K562 (cell line): ENCODE measurements around the gene KDM2A. TPM values are rescaled to one million over a fixed set of nuclear protein-coding genes. Genes with fewer than 3 reads are reported as not detected.

Experiments used
- ATF1 ChIP-seq, 2 experiments: fragments of 450-650 bp in 1 of 2; IDR thresholded peaks; 2 replicates each; pipeline ENCODE4 v1.6.1; 2016; ENCODE audit warnings: missing compliant biosample characterization in 1 of 2, missing genetic modification characterization in 1 of 2
- CREB5 ChIP-seq: fragments of 250-450 bp; sonication (Bioruptor Pico); IDR thresholded peaks from 2 replicates; pipeline ENCODE4 v1.5.0; 2020; ENCODE audit warnings: mild to moderate bottlenecking
- CTCFL ChIP-seq: IDR thresholded peaks from 2 replicates; pipeline ENCODE4 v1.6.1; 2011; ENCODE audit warnings: borderline replicate concordance, low read depth, mild to moderate bottlenecking, moderate library complexity, low read length; ENCODE audit not compliant: insufficient read depth, poor library complexity, severe bottlenecking
- MYBL2 ChIP-seq, 2 experiments: fragments of 450-650 bp in 1 of 2; sonication (generic) in 1 of 2; formaldehyde crosslinking in 1 of 2; IDR thresholded peaks; 2 replicates each; pipeline versions ENCODE4 v1.6.1 to v1.8.1; 2017 to 2022; ENCODE audit warnings: borderline replicate concordance in 1 of 2, inconsistent platforms in 1 of 2, low read depth in 1 of 2, mild to moderate bottlenecking in 1 of 2, missing genetic modification reagents in 1 of 2, moderate library complexity in 1 of 2
- RB1 ChIP-seq: fragments of 450-650 bp; IDR thresholded peaks from 2 replicates; pipeline ENCODE4 v1.6.1; 2017; ENCODE audit warnings: low read depth, mild to moderate bottlenecking
- RCOR1 ChIP-seq, 2 experiments: IDR thresholded peaks; 2 replicates each; pipeline ENCODE4 v1.6.1; 2012; ENCODE audit warnings: low read depth in 2 of 2, low read length in 2 of 2, borderline replicate concordance in 1 of 2, improper control_type of control experiment in 1 of 2
- SMC3 ChIP-seq: conservative IDR thresholded peaks from 2 replicates; pipeline ENCODE4 v1.6.1; 2011; ENCODE audit warnings: low read depth, low read length, improper control_type of control experiment; ENCODE audit not compliant: insufficient read depth
- TFAM ChIP-seq: fragments of 250-450 bp; sonication (Bioruptor Pico); conservative IDR thresholded peaks from 2 replicates; pipeline ENCODE4 v1.5.0; 2021; ENCODE audit warnings: mild to moderate bottlenecking, moderate library complexity
- XRCC5 ChIP-seq: fragments of 200-400 bp; formaldehyde crosslinking; IDR thresholded peaks from 2 replicates; pipeline ENCODE4 v1.6.1; 2017; ENCODE audit warnings: low read depth, mild to moderate bottlenecking, low read length
- ZBTB17 ChIP-seq: fragments of 450-650 bp; formaldehyde crosslinking; IDR thresholded peaks from 2 replicates; pipeline ENCODE4 v1.4.0; 2020; ENCODE audit warnings: mild to moderate bottlenecking
- ZNF134 ChIP-seq: fragments of 250-450 bp; sonication (Bioruptor Pico); conservative IDR thresholded peaks from 2 replicates; pipeline ENCODE4 v1.4.0; 2020
- polyA plus RNA-seq, 8 experiments: library from polyadenylated mRNA; depleted of rRNA in 4 of 8; stranded (reverse) in 5 of 8; unstranded in 3 of 8; fragments of >200 nt; fragmentation: Nextera tagmentation in 2 of 8; fragmentation: Illumina TruSeq in 1 of 8; extraction: Ambion mirVana in 2 of 8; extraction: Trizol in 1 of 8; gene quantifications; 2 replicates each; pipeline versions ENCODE4 v1.2.1 to v1.2.3, GENCODE V29; 2011 to 2014; ENCODE audit warnings: inconsistent platforms in 1 of 8, missing spikeins in 1 of 8
- total RNA-seq, 7 experiments: library from RNA; depleted of rRNA in 6 of 7; stranded (reverse); fragments of >200 nt in 6 of 7; fragmentation: Illumina TruSeq in 2 of 7; extraction: Trizol in 2 of 7; gene quantifications; 2 replicates each; pipeline versions ENCODE4 v1.2.1 to v1.2.3, GENCODE V29; 2011 to 2021; ENCODE audit warnings: low replicate concordance in 1 of 7
- TF ChIP-seq, protein P1 (sequence below), 3 experiments: IDR thresholded peaks in 2 of 3; conservative IDR thresholded peaks in 1 of 3; 2 replicates each; pipeline ENCODE4 v1.5.1; 2011 to 2012; ENCODE audit warnings: low read length in 3 of 3, mild to moderate bottlenecking in 3 of 3, control low read depth in 2 of 3, improper control_type of control experiment in 1 of 3, inconsistent platforms in 1 of 3, low read depth in 1 of 3, mixed read lengths in 1 of 3, moderate library complexity in 1 of 3; ENCODE audit not compliant: insufficient read depth in 2 of 3
- TF ChIP-seq, protein P2 (sequence below): fragments of 450-650 bp; conservative IDR thresholded peaks from 2 replicates; pipeline ENCODE4 v1.6.1; 2016; ENCODE audit warnings: missing genetic modification characterization, low read depth, mild to moderate bottlenecking, missing compliant biosample characterization, moderate library complexity
- TF ChIP-seq, protein P3 (sequence below), 2 experiments: IDR thresholded peaks in 1 of 2; conservative IDR thresholded peaks in 1 of 2; 2 replicates each; pipeline ENCODE4 v1.6.1; 2016; ENCODE audit warnings: low read depth in 2 of 2, mild to moderate bottlenecking in 1 of 2, missing compliant biosample characterization in 1 of 2, missing genetic modification characterization in 1 of 2, moderate library complexity in 1 of 2

The KDM2A gene
- total and polyA plus RNA-seq, 9 of the 15 experiments (the other 6 are each of a cell fraction or from before 2014, with no cell fraction given), result 5.0 to 39.3 (median 21.3) TPM

DNA sequence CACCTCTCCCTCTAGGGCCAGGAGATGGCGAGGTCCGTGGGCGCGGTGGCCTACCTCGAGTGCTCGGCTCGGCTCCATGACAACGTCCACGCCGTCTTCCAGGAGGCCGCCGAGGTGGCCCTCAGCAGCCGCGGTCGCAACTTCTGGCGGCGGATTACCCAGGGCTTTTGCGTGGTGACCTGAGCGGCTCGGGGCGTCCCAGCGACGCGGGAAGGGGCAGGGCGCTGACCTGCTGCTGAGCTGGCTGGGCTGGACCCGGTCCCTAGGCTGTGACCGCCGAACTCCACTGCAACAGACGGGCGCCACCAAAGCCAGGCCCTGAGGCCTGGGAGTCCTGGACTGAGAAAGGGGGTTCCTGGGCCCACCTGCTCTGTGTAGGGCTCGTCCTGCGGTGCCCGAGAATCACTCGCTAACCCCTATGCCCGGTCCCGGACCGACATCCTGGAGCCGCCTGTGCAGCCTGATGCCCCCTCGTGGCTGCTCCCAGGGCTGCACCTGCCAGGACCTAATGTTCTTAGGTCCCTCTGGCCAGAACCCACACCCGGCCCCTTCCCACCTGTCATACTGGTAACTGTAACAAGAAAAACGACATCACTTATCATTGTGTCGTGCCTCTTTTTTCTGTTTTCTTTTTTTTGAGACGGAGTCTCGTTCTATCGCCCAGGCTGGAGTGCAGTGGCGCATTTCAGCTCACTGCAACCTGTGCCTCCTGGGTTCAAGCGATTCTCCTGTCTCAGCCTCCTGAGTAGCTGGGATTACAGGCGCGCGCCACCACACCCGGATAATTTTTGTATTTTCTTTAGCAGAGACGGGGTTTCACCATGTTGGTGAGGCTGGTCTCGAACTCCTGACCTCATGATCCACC lies 47.4 kb upstream of the KDM2A start (continued):
- TF ChIP-seq, protein P1, sequence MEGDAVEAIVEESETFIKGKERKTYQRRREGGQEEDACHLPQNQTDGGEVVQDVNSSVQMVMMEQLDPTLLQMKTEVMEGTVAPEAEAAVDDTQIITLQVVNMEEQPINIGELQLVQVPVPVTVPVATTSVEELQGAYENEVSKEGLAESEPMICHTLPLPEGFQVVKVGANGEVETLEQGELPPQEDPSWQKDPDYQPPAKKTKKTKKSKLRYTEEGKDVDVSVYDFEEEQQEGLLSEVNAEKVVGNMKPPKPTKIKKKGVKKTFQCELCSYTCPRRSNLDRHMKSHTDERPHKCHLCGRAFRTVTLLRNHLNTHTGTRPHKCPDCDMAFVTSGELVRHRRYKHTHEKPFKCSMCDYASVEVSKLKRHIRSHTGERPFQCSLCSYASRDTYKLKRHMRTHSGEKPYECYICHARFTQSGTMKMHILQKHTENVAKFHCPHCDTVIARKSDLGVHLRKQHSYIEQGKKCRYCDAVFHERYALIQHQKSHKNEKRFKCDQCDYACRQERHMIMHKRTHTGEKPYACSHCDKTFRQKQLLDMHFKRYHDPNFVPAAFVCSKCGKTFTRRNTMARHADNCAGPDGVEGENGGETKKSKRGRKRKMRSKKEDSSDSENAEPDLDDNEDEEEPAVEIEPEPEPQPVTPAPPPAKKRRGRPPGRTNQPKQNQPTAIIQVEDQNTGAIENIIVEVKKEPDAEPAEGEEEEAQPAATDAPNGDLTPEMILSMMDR (IDR thresholded peaks at IDR 0.05 in 2 of 3, conservative IDR thresholded peaks at IDR 0.05 in 1 of 3; ENCODE audit: insufficient read depth in 2 of 3, low read depth in 1 of 3, low read length in 3 of 3), result peak; percentile 79 to 86 (median 83)
- no peak for TF ChIP-seq MYBL2 (IDR thresholded peaks at IDR 0.05; ENCODE audit: low read depth)
- no peak for TF ChIP-seq MYBL2 (CRISPR knock-in tag; IDR thresholded peaks at IDR 0.05; ENCODE audit: borderline replicate concordance)
- no peak for TF ChIP-seq CREB5 (CRISPR knock-in tag)
- TF ChIP-seq RCOR1 (IDR thresholded peaks at IDR 0.05; ENCODE audit: borderline replicate concordance in 1 of 2, low read depth in 2 of 2, low read length in 2 of 2), result peak in 1 of 2 experiments; percentile 14; a peak in 1 of 4 replicates
- TF ChIP-seq CTCFL, result peak; percentile 44
- TF ChIP-seq, protein P2, sequence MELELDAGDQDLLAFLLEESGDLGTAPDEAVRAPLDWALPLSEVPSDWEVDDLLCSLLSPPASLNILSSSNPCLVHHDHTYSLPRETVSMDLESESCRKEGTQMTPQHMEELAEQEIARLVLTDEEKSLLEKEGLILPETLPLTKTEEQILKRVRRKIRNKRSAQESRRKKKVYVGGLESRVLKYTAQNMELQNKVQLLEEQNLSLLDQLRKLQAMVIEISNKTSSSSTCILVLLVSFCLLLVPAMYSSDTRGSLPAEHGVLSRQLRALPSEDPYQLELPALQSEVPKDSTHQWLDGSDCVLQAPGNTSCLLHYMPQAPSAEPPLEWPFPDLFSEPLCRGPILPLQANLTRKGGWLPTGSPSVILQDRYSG (tag), result no peak
- TF ChIP-seq ZNF134 (CRISPR knock-in tag), result no peak
- TF ChIP-seq ATF1 (CRISPR knock-in tag; IDR thresholded peaks at IDR 0.05), result no peak
- 0 out of 2 replicates have a peak, but pooled peaks have one; percentile 13 for TF ChIP-seq ATF1 (tag; IDR thresholded peaks at IDR 0.05)
- no peak for TF ChIP-seq ZBTB17 (CRISPR knock-in tag)
- TF ChIP-seq XRCC5, result peak; percentile 67; the same call in 1 of the 2 replicates
- peak; percentile 57 for TF ChIP-seq SMC3
- TF ChIP-seq, protein P3, sequence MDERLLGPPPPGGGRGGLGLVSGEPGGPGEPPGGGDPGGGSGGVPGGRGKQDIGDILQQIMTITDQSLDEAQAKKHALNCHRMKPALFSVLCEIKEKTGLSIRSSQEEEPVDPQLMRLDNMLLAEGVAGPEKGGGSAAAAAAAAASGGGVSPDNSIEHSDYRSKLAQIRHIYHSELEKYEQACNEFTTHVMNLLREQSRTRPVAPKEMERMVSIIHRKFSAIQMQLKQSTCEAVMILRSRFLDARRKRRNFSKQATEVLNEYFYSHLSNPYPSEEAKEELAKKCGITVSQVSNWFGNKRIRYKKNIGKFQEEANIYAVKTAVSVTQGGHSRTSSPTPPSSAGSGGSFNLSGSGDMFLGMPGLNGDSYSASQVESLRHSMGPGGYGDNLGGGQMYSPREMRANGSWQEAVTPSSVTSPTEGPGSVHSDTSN (CRISPR knock-in tag; IDR thresholded peaks at IDR 0.05; ENCODE audit: low read depth), result no peak
- TF ChIP-seq, protein P3 (tag; conservative IDR thresholded peaks at IDR 0.05; ENCODE audit: low read depth), result peak; percentile 40; the same call in 1 of the 2 replicates
- no peak for TF ChIP-seq TFAM (CRISPR knock-in tag)
- peak; percentile 22; the same call in 1 of the 2 replicates for TF ChIP-seq RB1
